ENCODE measurements around the gene NAV2. TPM values are rescaled to one million over a fixed set of nuclear protein-coding genes. Genes with fewer than 3 reads are reported as not detected.

NAV2 gene
- total and polyA plus RNA-seq, 2 experiments from 2014 or later, result 26.0 to 45.0 TPM

DNA sequence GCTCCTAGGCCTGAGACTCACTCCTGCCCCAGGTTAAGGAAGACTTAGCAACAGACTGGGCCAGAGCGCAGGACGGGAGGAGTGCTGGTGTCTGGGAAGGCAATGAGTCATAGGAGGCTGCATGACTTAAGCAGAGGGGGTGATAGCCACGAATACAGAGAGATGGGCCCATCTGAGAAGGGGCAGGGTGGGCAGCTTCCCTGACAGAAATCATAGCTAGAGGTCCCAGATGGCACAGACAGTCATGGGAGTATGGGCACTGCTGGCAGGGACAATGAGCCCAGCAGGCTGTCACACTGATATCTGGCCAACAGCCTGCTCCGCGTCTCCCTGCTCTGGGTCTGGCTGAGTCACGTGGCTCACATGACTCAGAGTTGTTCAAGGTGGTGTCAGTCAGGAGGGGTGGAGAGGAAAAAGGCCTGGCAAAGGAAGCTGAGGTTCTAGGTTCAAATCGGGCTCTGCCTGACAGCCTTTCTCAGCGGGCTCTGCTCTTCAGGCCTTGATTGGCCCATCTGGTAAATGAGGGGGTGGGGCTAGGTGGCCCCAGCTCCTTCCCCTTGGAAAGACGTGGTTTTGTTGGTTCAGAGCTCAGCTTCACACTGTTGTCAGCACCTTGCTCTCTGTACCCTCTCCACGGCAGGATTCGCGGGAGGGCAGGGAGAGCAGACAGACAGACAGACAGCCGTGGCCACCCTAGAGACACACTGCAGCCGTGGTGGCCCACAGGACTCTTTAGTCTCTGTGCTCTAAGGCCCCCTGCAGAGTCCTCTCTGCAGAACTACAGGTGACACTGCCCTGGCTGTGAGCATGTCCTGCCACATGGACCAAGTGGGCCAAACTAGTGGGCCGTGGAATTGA is 399.9 kb downstream of the NAV2 start:
- Mint-ChIP-seq H3K4me3 (no peak overlapping the region), H3K36me3 (ENCODE audit: low read depth) (peaks cover 86% of the 10 kb centered on the region), H3K4me1 (no peaks in the 10 kb centered on the region; the same call in 2 of the 3 replicates), H3K27me3 (ENCODE audit: insufficient read depth, low read depth, poor library complexity) (peaks cover 4% of the 10 kb centered on the region), H3K27ac (no peak overlapping the region), H3K9me3 (no peaks in the 10 kb centered on the region)
- Histone ChIP-seq H3K4me2 (no peak overlapping the region), H3K9me2 (ENCODE audit: insufficient read depth) (no peaks in the 10 kb centered on the region), H4K20me1 (replicated peaks; ENCODE audit: insufficient read depth) (peaks cover 12% of the 10 kb centered on the region; the same call in 1 of the 2 replicates), H2AFZ (no peak overlapping the region), H3K36me3 (ENCODE audit: insufficient read depth) (peaks cover 9% of the 10 kb centered on the region; the same call in 1 of the 2 replicates), H3K4me3 (no peak overlapping the region), H3K79me2 (replicated peaks; ENCODE audit: insufficient read depth) (no peaks in the 10 kb centered on the region), H3K4me1 (ENCODE audit: insufficient read depth) (no peaks in the 10 kb centered on the region), H3K27ac (ENCODE audit: low read depth) (no peak overlapping the region), H3K27me3 (ENCODE audit: insufficient read depth) (no peaks in the 10 kb centered on the region), H3F3A (replicated peaks; ENCODE audit: low read depth) (no peaks in the 10 kb centered on the region)
- TF ChIP-seq, protein P1, sequence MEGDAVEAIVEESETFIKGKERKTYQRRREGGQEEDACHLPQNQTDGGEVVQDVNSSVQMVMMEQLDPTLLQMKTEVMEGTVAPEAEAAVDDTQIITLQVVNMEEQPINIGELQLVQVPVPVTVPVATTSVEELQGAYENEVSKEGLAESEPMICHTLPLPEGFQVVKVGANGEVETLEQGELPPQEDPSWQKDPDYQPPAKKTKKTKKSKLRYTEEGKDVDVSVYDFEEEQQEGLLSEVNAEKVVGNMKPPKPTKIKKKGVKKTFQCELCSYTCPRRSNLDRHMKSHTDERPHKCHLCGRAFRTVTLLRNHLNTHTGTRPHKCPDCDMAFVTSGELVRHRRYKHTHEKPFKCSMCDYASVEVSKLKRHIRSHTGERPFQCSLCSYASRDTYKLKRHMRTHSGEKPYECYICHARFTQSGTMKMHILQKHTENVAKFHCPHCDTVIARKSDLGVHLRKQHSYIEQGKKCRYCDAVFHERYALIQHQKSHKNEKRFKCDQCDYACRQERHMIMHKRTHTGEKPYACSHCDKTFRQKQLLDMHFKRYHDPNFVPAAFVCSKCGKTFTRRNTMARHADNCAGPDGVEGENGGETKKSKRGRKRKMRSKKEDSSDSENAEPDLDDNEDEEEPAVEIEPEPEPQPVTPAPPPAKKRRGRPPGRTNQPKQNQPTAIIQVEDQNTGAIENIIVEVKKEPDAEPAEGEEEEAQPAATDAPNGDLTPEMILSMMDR (conservative IDR thresholded peaks at IDR 0.05; ENCODE audit: low read depth in 2 of 2), result no peak
- TF ChIP-seq, protein P2, sequence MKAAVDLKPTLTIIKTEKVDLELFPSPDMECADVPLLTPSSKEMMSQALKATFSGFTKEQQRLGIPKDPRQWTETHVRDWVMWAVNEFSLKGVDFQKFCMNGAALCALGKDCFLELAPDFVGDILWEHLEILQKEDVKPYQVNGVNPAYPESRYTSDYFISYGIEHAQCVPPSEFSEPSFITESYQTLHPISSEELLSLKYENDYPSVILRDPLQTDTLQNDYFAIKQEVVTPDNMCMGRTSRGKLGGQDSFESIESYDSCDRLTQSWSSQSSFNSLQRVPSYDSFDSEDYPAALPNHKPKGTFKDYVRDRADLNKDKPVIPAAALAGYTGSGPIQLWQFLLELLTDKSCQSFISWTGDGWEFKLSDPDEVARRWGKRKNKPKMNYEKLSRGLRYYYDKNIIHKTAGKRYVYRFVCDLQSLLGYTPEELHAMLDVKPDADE (IDR thresholded peaks at IDR 0.05), result no peak
- TF ChIP-seq, protein P3, sequence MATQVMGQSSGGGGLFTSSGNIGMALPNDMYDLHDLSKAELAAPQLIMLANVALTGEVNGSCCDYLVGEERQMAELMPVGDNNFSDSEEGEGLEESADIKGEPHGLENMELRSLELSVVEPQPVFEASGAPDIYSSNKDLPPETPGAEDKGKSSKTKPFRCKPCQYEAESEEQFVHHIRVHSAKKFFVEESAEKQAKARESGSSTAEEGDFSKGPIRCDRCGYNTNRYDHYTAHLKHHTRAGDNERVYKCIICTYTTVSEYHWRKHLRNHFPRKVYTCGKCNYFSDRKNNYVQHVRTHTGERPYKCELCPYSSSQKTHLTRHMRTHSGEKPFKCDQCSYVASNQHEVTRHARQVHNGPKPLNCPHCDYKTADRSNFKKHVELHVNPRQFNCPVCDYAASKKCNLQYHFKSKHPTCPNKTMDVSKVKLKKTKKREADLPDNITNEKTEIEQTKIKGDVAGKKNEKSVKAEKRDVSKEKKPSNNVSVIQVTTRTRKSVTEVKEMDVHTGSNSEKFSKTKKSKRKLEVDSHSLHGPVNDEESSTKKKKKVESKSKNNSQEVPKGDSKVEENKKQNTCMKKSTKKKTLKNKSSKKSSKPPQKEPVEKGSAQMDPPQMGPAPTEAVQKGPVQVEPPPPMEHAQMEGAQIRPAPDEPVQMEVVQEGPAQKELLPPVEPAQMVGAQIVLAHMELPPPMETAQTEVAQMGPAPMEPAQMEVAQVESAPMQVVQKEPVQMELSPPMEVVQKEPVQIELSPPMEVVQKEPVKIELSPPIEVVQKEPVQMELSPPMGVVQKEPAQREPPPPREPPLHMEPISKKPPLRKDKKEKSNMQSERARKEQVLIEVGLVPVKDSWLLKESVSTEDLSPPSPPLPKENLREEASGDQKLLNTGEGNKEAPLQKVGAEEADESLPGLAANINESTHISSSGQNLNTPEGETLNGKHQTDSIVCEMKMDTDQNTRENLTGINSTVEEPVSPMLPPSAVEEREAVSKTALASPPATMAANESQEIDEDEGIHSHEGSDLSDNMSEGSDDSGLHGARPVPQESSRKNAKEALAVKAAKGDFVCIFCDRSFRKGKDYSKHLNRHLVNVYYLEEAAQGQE (IDR thresholded peaks at IDR 0.05; ENCODE audit: unreplicated experiment), result no peak
- TF ChIP-seq JUNB (IDR thresholded peaks at IDR 0.05; ENCODE audit: unreplicated experiment) (no peak), STAT1 (IDR thresholded peaks at IDR 0.05; ENCODE audit: unreplicated experiment) (no peak)
- TF ChIP-seq, protein P4, sequence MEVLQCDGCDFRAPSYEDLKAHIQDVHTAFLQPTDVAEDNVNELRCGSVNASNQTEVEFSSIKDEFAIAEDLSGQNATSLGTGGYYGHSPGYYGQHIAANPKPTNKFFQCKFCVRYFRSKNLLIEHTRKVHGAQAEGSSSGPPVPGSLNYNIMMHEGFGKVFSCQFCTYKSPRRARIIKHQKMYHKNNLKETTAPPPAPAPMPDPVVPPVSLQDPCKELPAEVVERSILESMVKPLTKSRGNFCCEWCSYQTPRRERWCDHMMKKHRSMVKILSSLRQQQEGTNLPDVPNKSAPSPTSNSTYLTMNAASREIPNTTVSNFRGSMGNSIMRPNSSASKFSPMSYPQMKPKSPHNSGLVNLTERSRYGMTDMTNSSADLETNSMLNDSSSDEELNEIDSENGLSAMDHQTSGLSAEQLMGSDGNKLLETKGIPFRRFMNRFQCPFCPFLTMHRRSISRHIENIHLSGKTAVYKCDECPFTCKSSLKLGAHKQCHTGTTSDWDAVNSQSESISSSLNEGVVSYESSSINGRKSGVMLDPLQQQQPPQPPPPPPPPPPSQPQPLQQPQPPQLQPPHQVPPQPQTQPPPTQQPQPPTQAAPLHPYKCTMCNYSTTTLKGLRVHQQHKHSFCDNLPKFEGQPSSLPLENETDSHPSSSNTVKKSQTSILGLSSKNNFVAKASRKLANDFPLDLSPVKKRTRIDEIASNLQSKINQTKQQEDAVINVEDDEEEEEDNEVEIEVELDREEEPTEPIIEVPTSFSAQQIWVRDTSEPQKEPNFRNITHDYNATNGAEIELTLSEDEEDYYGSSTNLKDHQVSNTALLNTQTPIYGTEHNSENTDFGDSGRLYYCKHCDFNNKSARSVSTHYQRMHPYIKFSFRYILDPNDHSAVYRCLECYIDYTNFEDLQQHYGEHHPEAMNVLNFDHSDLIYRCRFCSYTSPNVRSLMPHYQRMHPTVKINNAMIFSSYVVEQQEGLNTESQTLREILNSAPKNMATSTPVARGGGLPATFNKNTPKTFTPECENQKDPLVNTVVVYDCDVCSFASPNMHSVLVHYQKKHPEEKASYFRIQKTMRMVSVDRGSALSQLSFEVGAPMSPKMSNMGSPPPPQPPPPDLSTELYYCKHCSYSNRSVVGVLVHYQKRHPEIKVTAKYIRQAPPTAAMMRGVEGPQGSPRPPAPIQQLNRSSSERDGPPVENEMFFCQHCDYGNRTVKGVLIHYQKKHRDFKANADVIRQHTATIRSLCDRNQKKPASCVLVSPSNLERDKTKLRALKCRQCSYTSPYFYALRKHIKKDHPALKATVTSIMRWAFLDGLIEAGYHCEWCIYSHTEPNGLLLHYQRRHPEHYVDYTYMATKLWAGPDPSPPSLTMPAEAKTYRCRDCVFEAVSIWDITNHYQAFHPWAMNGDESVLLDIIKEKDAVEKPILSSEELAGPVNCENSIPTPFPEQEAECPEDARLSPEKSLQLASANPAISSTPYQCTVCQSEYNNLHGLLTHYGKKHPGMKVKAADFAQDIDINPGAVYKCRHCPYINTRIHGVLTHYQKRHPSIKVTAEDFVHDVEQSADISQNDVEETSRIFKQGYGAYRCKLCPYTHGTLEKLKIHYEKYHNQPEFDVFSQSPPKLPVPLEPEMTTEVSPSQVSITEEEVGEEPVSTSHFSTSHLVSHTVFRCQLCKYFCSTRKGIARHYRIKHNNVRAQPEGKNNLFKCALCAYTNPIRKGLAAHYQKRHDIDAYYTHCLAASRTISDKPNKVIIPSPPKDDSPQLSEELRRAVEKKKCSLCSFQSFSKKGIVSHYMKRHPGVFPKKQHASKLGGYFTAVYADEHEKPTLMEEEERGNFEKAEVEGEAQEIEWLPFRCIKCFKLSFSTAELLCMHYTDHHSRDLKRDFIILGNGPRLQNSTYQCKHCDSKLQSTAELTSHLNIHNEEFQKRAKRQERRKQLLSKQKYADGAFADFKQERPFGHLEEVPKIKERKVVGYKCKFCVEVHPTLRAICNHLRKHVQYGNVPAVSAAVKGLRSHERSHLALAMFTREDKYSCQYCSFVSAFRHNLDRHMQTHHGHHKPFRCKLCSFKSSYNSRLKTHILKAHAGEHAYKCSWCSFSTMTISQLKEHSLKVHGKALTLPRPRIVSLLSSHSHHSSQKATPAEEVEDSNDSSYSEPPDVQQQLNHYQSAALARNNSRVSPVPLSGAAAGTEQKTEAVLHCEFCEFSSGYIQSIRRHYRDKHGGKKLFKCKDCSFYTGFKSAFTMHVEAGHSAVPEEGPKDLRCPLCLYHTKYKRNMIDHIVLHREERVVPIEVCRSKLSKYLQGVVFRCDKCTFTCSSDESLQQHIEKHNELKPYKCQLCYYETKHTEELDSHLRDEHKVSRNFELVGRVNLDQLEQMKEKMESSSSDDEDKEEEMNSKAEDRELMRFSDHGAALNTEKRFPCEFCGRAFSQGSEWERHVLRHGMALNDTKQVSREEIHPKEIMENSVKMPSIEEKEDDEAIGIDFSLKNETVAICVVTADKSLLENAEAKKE (CRISPR knock-in tag; IDR thresholded peaks at IDR 0.05), result no peak
- no peak for DNase-seq (ENCODE audit: low spot score)
- ATAC-seq, result no peak

Data from GM23338 (cell line).